Calu3 (cell line): ENCODE measurements around the gene ARPP21. TPM values are rescaled to one million over a fixed set of nuclear protein-coding genes. Genes with fewer than 3 reads are reported as not detected.

Experiments used
- microRNA-seq: library from miRNA; unstranded; fragments of <30 nt; microRNA quantifications from one replicate; pipeline ENCODE4 v1.2.0, GENCODE V29; 2022
- total RNA-seq: library from RNA; stranded (reverse); gene quantifications from 2 replicates; pipeline ENCODE4 v1.2.3, GENCODE V29; 2022

The ARPP21 gene
- total RNA-seq, 1 experiment from 2014 or later: not detected

Small RNAs within 50 kb of the gene (microRNA-seq; reads per million reads assigned to microRNA genes)
- 1.4 reads per million for gene MIR128-2
